Endothelial cell of umbilical vein (primary cell): ENCODE measurements around the gene NUS1. TPM values are rescaled to one million over a fixed set of nuclear protein-coding genes. Genes with fewer than 3 reads are reported as not detected.
"Not testable (repeated sequence)": the region's sequence is repeated elsewhere in the genome, so short reads cannot be mapped to it uniquely, and the experiment has no call there.

Experiments
- BruUV-seq: library from RNA; stranded (reverse); fragments of 400-500 nt; replicated peaks from 2 replicates; lab custom pipeline; 2021; lab: Mats Ljungman, UMichigan
- CTCF ChIA-PET: fragments of 300-600, 350-600 bp; sonication (Branson Sonifier 250); formaldehyde crosslinking; loops from one replicate; lab custom pipeline; 2021; ENCODE audit warnings: antibody characterized with exemption, inconsistent platforms; lab: Charles Lee
- POLR2A ChIA-PET: fragments of 300-600, 350-600 bp; sonication (Branson Sonifier 250); formaldehyde crosslinking; loops from one replicate; lab custom pipeline; 2021; ENCODE audit warnings: antibody characterized with exemption, inconsistent platforms; lab: Charles Lee
- DNase-seq: peaks from one replicate; pipeline ENCODE4 v3.0.0-alpha.2; 2011; ENCODE audit warnings: low read depth, low spot score
- FAIRE-seq: peaks from 2 replicates; lab custom pipeline; 2011; peaks lifted over from hg19 to GRCh38; lab: Jason Lieb, UNC
- H2AFZ ChIP-seq: 2 replicates; pipeline ENCODE4 v1.6.0; 2012; ENCODE audit warnings: low read depth, low read length, control low read depth, inconsistent platforms
- H3K27ac ChIP-seq: 2 replicates; pipeline ENCODE4 v1.5.1; 2011; ENCODE audit warnings: low read depth, mild to moderate bottlenecking, control low read depth, low read length, moderate library complexity; ENCODE audit not compliant: insufficient read depth
- H3K27me3 ChIP-seq, 2 experiments: 2 replicates each; pipeline versions ENCODE4 v1.6.0 to v1.6.1; 2011; ENCODE audit warnings: low read length in 2 of 2, mixed read lengths in 1 of 2; ENCODE audit not compliant: control insufficient read depth in 2 of 2, insufficient read depth in 2 of 2
- H3K36me3 ChIP-seq, 2 experiments: 2 replicates in 1 of 2; 3 replicates in 1 of 2; pipeline ENCODE4 v1.5.1; 2011; ENCODE audit warnings: low read length in 2 of 2, mild to moderate bottlenecking in 1 of 2, moderate library complexity in 1 of 2; ENCODE audit not compliant: control insufficient read depth in 2 of 2, insufficient read depth in 2 of 2; ENCODE audit errors: extremely low read depth in 1 of 2
- H3K4me1 ChIP-seq: 3 replicates; pipeline ENCODE4 v1.5.1; 2011; ENCODE audit warnings: mild to moderate bottlenecking, low read length; ENCODE audit not compliant: control insufficient read depth, insufficient read depth; ENCODE audit errors: extremely low read depth
- H3K4me2 ChIP-seq: 2 replicates; pipeline ENCODE4 v1.6.1; 2011; ENCODE audit warnings: low read length, control low read depth, mixed read lengths; ENCODE audit not compliant: insufficient read depth
- H3K4me3 ChIP-seq, 3 experiments: fragments of 200-600 bp in 1 of 3; sonication (generic), shearing (Covaris generic) in 1 of 3; replicated peaks in 1 of 3; 2 replicates each; pipeline ENCODE4 v1.5.1; 2011 to 2016; ENCODE audit warnings: control low read depth in 3 of 3, low read length in 3 of 3, mild to moderate bottlenecking in 2 of 3, inconsistent platforms in 1 of 3, low read depth in 1 of 3, moderate library complexity in 1 of 3; ENCODE audit not compliant: insufficient read depth in 1 of 3
- H3K79me2 ChIP-seq: 2 replicates; pipeline ENCODE4 v1.6.0; 2012; ENCODE audit warnings: low read length, inconsistent platforms; ENCODE audit not compliant: control insufficient read depth, insufficient read depth
- H3K9ac ChIP-seq: replicated peaks from 2 replicates; pipeline ENCODE3; 2011; ENCODE audit warnings: low read length, control low read depth; ENCODE audit not compliant: insufficient read depth; ENCODE audit errors: extremely low read depth
- H3K9me1 ChIP-seq: replicated peaks from 3 replicates; pipeline ENCODE4 v1.6.0; 2011; ENCODE audit warnings: mild to moderate bottlenecking, low read length; ENCODE audit not compliant: control insufficient read depth, insufficient read depth; ENCODE audit errors: extremely low read depth
- H3K9me3 ChIP-seq: replicated peaks from 2 replicates; pipeline ENCODE4 v1.5.1; 2012; ENCODE audit warnings: low read length, inconsistent platforms; ENCODE audit not compliant: control insufficient read depth, insufficient read depth
- H4K20me1 ChIP-seq: replicated peaks from 2 replicates; pipeline ENCODE3; 2011; ENCODE audit warnings: mild to moderate bottlenecking, low read length; ENCODE audit not compliant: control insufficient read depth, insufficient read depth; ENCODE audit errors: extremely low read depth
- CTCF ChIP-seq, 2 donors: IDR thresholded peaks; 1 replicate in 1 of 2; 2 replicates in 1 of 2; pipeline ENCODE4 v1.5.1; 2011; ENCODE audit warnings: low read length in 2 of 2, mild to moderate bottlenecking in 2 of 2, moderate library complexity in 2 of 2, control low read depth in 1 of 2, inconsistent platforms in 1 of 2, low read depth in 1 of 2; ENCODE audit not compliant: insufficient read depth in 1 of 2; ENCODE audit errors: extremely low read depth in 1 of 2
- EZH2 ChIP-seq: IDR thresholded peaks from 2 replicates; pipeline ENCODE4 v1.6.1; 2012; ENCODE audit warnings: borderline replicate concordance, low read depth, mild to moderate bottlenecking, moderate library complexity, low read length, inconsistent platforms; ENCODE audit not compliant: severe bottlenecking
- FOS ChIP-seq: IDR thresholded peaks from 2 replicates; pipeline ENCODE4 v1.6.1; 2011; ENCODE audit warnings: mild to moderate bottlenecking, low read length, moderate library complexity, borderline replicate concordance; ENCODE audit not compliant: insufficient read depth
- GATA2 ChIP-seq: IDR thresholded peaks from 2 replicates; pipeline ENCODE4 v1.7.0; 2011; ENCODE audit warnings: low read depth, mild to moderate bottlenecking, moderate library complexity, mixed read lengths, low read length; ENCODE audit not compliant: insufficient read length, insufficient read depth
- JUN ChIP-seq: IDR thresholded peaks from 2 replicates; pipeline ENCODE4 v1.6.1; 2011; ENCODE audit warnings: borderline replicate concordance, low read depth; ENCODE audit not compliant: insufficient read length, insufficient read depth
- MAX ChIP-seq: IDR thresholded peaks from 2 replicates; pipeline ENCODE4 v1.6.1; 2011; ENCODE audit not compliant: insufficient read depth, insufficient read length
- MYC ChIP-seq: IDR thresholded peaks from one replicate; pipeline ENCODE4 v1.6.1; 2011; ENCODE audit warnings: mild to moderate bottlenecking, low read depth, low read length
- POLR2A ChIP-seq: IDR thresholded peaks from 2 replicates; pipeline ENCODE4 v1.6.1; 2012; ENCODE audit warnings: low read depth, mild to moderate bottlenecking, control low read depth, low read length
- POLR2AphosphoS5 ChIP-seq: IDR thresholded peaks from 2 replicates; pipeline ENCODE4 v1.6.1; 2012; ENCODE audit warnings: low read depth, mild to moderate bottlenecking, control low read depth, low read length, moderate library complexity; ENCODE audit not compliant: insufficient read depth
- dilution Hi-C: fragments of 300-500 bp; cut with MboI; formaldehyde crosslinking; loops from one replicate; pipeline ENCODE4 v1.15.0; 2019; ENCODE audit warnings: low sequenced_read_pairs; ENCODE audit not compliant: extremely low pct_ligation_motif_present
- intact Hi-C: fragments of 100-400 bp; cut with micrococcal nuclease; formaldehyde crosslinking; loops from one replicate; pipeline ENCODE4 v1.10.0; 2022
- polyA plus RNA-seq, 4 experiments: library from polyadenylated mRNA; depleted of rRNA in 3 of 4; stranded (reverse) in 3 of 4; unstranded in 1 of 4; fragments of >200 nt; gene quantifications; 2 replicates each; pipeline versions ENCODE4 v1.2.1 to v1.2.3, GENCODE V29; 2011 to 2012; ENCODE audit warnings: missing spikeins in 1 of 4
- total RNA-seq: library from RNA; stranded (reverse); gene quantifications from 2 replicates; pipeline ENCODE4 v1.2.3, GENCODE V29; 2021

Gene NUS1
- total and polyA plus RNA-seq, 2 donors (not counting 3 experiments of a cell fraction or from before 2014, with no cell fraction given): 9.5 to 33.4 TPM

- H3K9ac ChIP-seq: no peak overlapping the region
- DNase-seq: no peak
- intact Hi-C loops (no loop called here), dilution Hi-C loops (no loop called here)
- H3K27ac ChIP-seq: no peak overlapping the region
- FAIRE-seq: no peak
- no TSS peak for BruUV-seq
- no peaks in the 10 kb centered on the region for H3K4me1 ChIP-seq
- ChIA-PET CTCF (no interaction called here), POLR2A (no interaction called here)
- H3K9me1 ChIP-seq: no peaks in the 10 kb centered on the region
- no peaks in the 10 kb centered on the region for H4K20me1 ChIP-seq
- no peak overlapping the region for H3K4me2 ChIP-seq
- TF ChIP-seq POLR2AphosphoS5 (no peak), CTCF (IDR thresholded peaks at IDR 0.05; ENCODE audit: extremely low read depth in 1 of 2, insufficient read depth in 1 of 2, low read depth in 1 of 2, low read length in 2 of 2) (no peak), JUN (no peak), MAX (no peak), MYC (no peak), FOS (no peak), POLR2A (no peak), EZH2 (no peak), GATA2 (no peak)
- H3K79me2 ChIP-seq: peaks cover 2% of the 10 kb centered on the region
- no peak overlapping the region for H3K4me3 ChIP-seq
- peaks cover 0 to 6% of the 10 kb centered on the region in 2 experiments for H3K36me3 ChIP-seq
- H3K9me3 ChIP-seq: no peaks in the 10 kb centered on the region
- H3K27me3 ChIP-seq: no peaks in the 10 kb centered on the region
- H2AFZ ChIP-seq: no peak overlapping the region
These were observed 31.2 kb downstream of the NUS1 start for GRCh38 chr6:117706504-117706903.

- H3K4me1 ChIP-seq, H3K79me2 ChIP-seq, BruUV-seq, H3K4me3 ChIP-seq, DNase-seq, H3K4me2 ChIP-seq, CTCF ChIA-PET, dilution Hi-C loops, H3K27ac ChIP-seq, H3K36me3 ChIP-seq, H3K27me3 ChIP-seq, intact Hi-C loops, POLR2A ChIA-PET, H4K20me1 ChIP-seq, H3K9me1 ChIP-seq, FAIRE-seq, H3K9me3 ChIP-seq, H2AFZ ChIP-seq, H3K9ac ChIP-seq: not testable (repeated sequence)
These were observed 31.8 kb downstream of the NUS1 start for GRCh38 chr6:117706936-117707509.
